ENCODE measurements around the gene EAPP. TPM values are rescaled to one million over a fixed set of nuclear protein-coding genes. Genes with fewer than 3 reads are reported as not detected.
"Not testable (repeated sequence)": the region's sequence is repeated elsewhere in the genome, so short reads cannot be mapped to it uniquely, and the experiment has no call there.

The EAPP gene
- total RNA-seq, 1 donor from 2014 or later, result 37.8 TPM

- DNase-seq (ENCODE audit: low read depth), result no peak
Observed at GRCh38 chr14:34488528-34488927, 51.0 kb downstream of the EAPP start.

GRCh38 chr14:34484726-34485125 is 54.8 kb downstream of the EAPP start:
- DNase-seq (ENCODE audit: low read depth), result no peak

GRCh38 chr14:34482463-34482862 is 57.0 kb downstream of the EAPP start:
- no peak for DNase-seq (ENCODE audit: low read depth)

GRCh38 chr14:34479694-34480093 is 59.8 kb downstream of the EAPP start:
- DNase-seq (ENCODE audit: low read depth), result no peak

- DNase-seq (ENCODE audit: low read depth), result no peak
Observed at GRCh38 chr14:34478261-34478660, 61.2 kb downstream of the EAPP start.

GRCh38 chr14:34476036-34476435 is 63.5 kb downstream of the EAPP start:
- DNase-seq (ENCODE audit: low read depth), result not testable (repeated sequence)

GRCh38 chr14:34475163-34475562 is 64.3 kb downstream of the EAPP start:
- DNase-seq (ENCODE audit: low read depth), result no peak

GRCh38 chr14:34474187-34474679 is 65.3 kb downstream of the EAPP start:
- no peak for DNase-seq (ENCODE audit: low read depth)

- no peak for DNase-seq (ENCODE audit: low read depth)
Observed at GRCh38 chr14:34472706-34473279, 66.7 kb downstream of the EAPP start.

GRCh38 chr14:34470319-34470718 is 69.2 kb downstream of the EAPP start:
- DNase-seq (ENCODE audit: low read depth), result no peak

GRCh38 chr14:34466691-34467090 is 72.8 kb downstream of the EAPP start:
- no peak for DNase-seq (ENCODE audit: low read depth)

Other genes starting within 250 kb of the EAPP start
- gene SPTSSA, start 77.5 kb downstream of the EAPP start, total RNA-seq, result 9.5 and 12.6 TPM in 2 replicates
- gene SNX6, start 90.4 kb upstream of the EAPP start, total RNA-seq, result 157 and 173 TPM in 2 replicates
- gene CFL2, start 174.9 kb upstream of the EAPP start, total RNA-seq, result 623 and 628 TPM in 2 replicates

All from myocyte (in vitro differentiated cells).